CD14-positive monocyte (primary cell): ENCODE measurements around the gene VCAN. TPM values are rescaled to one million over a fixed set of nuclear protein-coding genes. Genes with fewer than 3 reads are reported as not detected.

Source experiments
- DNase-seq, 3 donors: peaks; one replicate each; pipeline ENCODE4 v3.0.0-alpha.2; 2011 to 2022
- H2AFZ ChIP-seq: 2 replicates; pipeline ENCODE4 v1.6.0; 2012; ENCODE audit warnings: mild to moderate bottlenecking, low read depth, low read length, inconsistent platforms; ENCODE audit not compliant: insufficient read depth, poor library complexity, severe bottlenecking
- H3K27ac ChIP-seq, 2 donors: 1 replicate in 1 of 2; 2 replicates in 1 of 2; pipeline ENCODE4 v1.5.1; 2012 to 2013; ENCODE audit warnings: low read length in 2 of 2, control low read depth in 1 of 2, inconsistent platforms in 1 of 2, low read depth in 1 of 2, mild to moderate bottlenecking in 1 of 2
- H3K27me3 ChIP-seq, 2 donors: one replicate each; pipeline versions ENCODE4 v1.6.0 to v1.6.1; 2011 to 2013; ENCODE audit warnings: low read length in 2 of 2; ENCODE audit not compliant: control insufficient read depth in 2 of 2, insufficient read depth in 2 of 2
- H3K36me3 ChIP-seq, 2 donors: replicated peaks in 1 of 2; 1 replicate in 1 of 2; 2 replicates in 1 of 2; pipeline versions ENCODE4 v1.5.1 to v1.6.1; 2012 to 2013; ENCODE audit warnings: low read length in 2 of 2, control low read depth in 1 of 2, inconsistent platforms in 1 of 2, mild to moderate bottlenecking in 1 of 2; ENCODE audit not compliant: insufficient read depth in 2 of 2, control insufficient read depth in 1 of 2
- H3K4me1 ChIP-seq, 2 donors: 1 replicate in 1 of 2; 2 replicates in 1 of 2; pipeline versions ENCODE4 v1.5.1 to v1.6.1; 2012 to 2013; ENCODE audit warnings: low read length in 2 of 2, control low read depth in 1 of 2, inconsistent platforms in 1 of 2, mild to moderate bottlenecking in 1 of 2, moderate library complexity in 1 of 2; ENCODE audit not compliant: insufficient read depth in 2 of 2, control insufficient read depth in 1 of 2
- H3K4me2 ChIP-seq: replicated peaks from 2 replicates; pipeline ENCODE3; 2012; ENCODE audit warnings: low read length, moderate library complexity, mild to moderate bottlenecking; ENCODE audit not compliant: poor library complexity, severe bottlenecking; ENCODE audit errors: extremely low read depth
- H3K4me3 ChIP-seq, 3 experiments: fragments of 200-600 bp in 1 of 3; sonication (generic) in 1 of 3; replicated peaks in 1 of 3; 1 replicate in 2 of 3; 2 replicates in 1 of 3; pipeline ENCODE4 v1.5.1; 2011 to 2013; ENCODE audit warnings: low read length in 3 of 3, mild to moderate bottlenecking in 3 of 3, control low read depth in 2 of 3, low read depth in 2 of 3, inconsistent platforms in 1 of 3, moderate library complexity in 1 of 3
- H3K79me2 ChIP-seq: 2 replicates; pipeline ENCODE4 v1.6.0; 2012; ENCODE audit warnings: mild to moderate bottlenecking, control low read depth, inconsistent platforms, low read length, moderate library complexity; ENCODE audit not compliant: insufficient read depth
- H3K9ac ChIP-seq: 2 replicates; pipeline ENCODE4 v1.6.0; 2017; ENCODE audit warnings: low read length, mild to moderate bottlenecking; ENCODE audit not compliant: insufficient read depth, poor library complexity, severe bottlenecking
- H3K9me3 ChIP-seq, 2 donors: replicated peaks in 1 of 2; 1 replicate in 1 of 2; 2 replicates in 1 of 2; pipeline versions ENCODE4 v1.5.1 to v1.6.1; 2012 to 2013; ENCODE audit warnings: low read length in 2 of 2, control low read depth in 1 of 2; ENCODE audit not compliant: control insufficient read depth in 1 of 2, insufficient read depth in 1 of 2
- H4K20me1 ChIP-seq: 2 replicates; pipeline ENCODE4 v1.6.0; 2012; ENCODE audit warnings: mild to moderate bottlenecking, low read length, control low read depth, moderate library complexity; ENCODE audit not compliant: insufficient read depth
- H3K27ac Mint-ChIP-seq, 7 donors: one replicate each; pipeline ENCODE4 v1.8.0; 2020; ENCODE audit warnings: mild to moderate bottlenecking in 7 of 7, mixed read lengths in 7 of 7, moderate library complexity in 6 of 7, inconsistent platforms in 2 of 7
- H3K27me3 Mint-ChIP-seq, 3 donors: one replicate each; pipeline ENCODE4 v1.8.0; 2021 to 2022; ENCODE audit warnings: low read depth in 3 of 3, mild to moderate bottlenecking in 3 of 3, mixed read lengths in 3 of 3, moderate library complexity in 3 of 3, inconsistent platforms in 1 of 3
- H3K36me3 Mint-ChIP-seq, 2 donors: one replicate each; pipeline ENCODE4 v1.8.0; 2020; ENCODE audit warnings: mixed read lengths in 2 of 2, inconsistent platforms in 1 of 2, mild to moderate bottlenecking in 1 of 2
- H3K4me1 Mint-ChIP-seq: one replicate; pipeline ENCODE4 v1.8.0; 2020; ENCODE audit warnings: mild to moderate bottlenecking, mixed read lengths
- H3K4me3 Mint-ChIP-seq, 2 donors: one replicate each; pipeline ENCODE4 v1.8.0; 2020; ENCODE audit warnings: mild to moderate bottlenecking in 2 of 2, mixed read lengths in 2 of 2, moderate library complexity in 1 of 2
- H3K9me3 Mint-ChIP-seq, 7 donors: one replicate each; pipeline ENCODE4 v1.8.0; 2020 to 2022; ENCODE audit warnings: mixed read lengths in 7 of 7, mild to moderate bottlenecking in 6 of 7, moderate library complexity in 6 of 7, inconsistent platforms in 2 of 7
- WGBS: methylation state at CpG from one replicate; pipeline ENCODE4 v1.1.5; 2013; ENCODE audit warnings: missing lambda C conversion rate; ENCODE audit not compliant: insufficient coverage; 5-methylcytosine and 5-hydroxymethylcytosine counted together
- intact Hi-C, 2 donors: fragments of 100-400 bp; cut with micrococcal nuclease; formaldehyde crosslinking; loops; one replicate each; pipeline versions ENCODE4 v1.15.0 to v1.15.1; 2023
- polyA plus RNA-seq, 3 donors: library from polyadenylated mRNA; depleted of rRNA in 1 of 3; unstranded in 2 of 3; stranded (reverse) in 1 of 3; fragments of 300-500 nt in 2 of 3; fragments of >200 nt in 1 of 3; fragmentation: Illumina TruSeq in 2 of 3; gene quantifications; 1 replicate in 2 of 3; 2 replicates in 1 of 3; pipeline ENCODE4 v1.2.3, GENCODE V29; 2012 to 2021
- TF ChIP-seq, protein P1 (sequence below): fragments of 200-600 bp; IDR thresholded peaks from one replicate; pipeline ENCODE4 v1.8.0; 2022; ENCODE audit warnings: antibody characterized with exemption, mild to moderate bottlenecking

The VCAN gene
- polyA plus RNA-seq, 3 donors = 417 to 844 (median 630) TPM

DNA sequence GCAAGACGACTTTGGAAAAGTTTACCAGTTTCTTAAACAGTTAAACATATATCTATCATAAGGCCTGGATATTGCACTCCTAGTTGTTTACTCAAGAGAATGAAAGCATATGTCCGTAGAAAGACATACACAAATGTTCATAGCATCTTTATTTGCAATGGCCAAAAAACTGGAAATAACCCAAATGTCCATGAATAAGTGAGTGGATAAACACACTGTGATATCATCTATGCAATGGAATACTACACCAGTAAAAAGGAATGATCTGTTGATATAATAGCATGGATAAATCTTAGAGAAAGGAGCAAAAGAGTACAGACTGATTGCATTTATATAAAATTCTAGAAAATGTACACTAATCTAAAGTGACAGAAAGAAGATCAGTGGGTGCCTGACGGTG lies 28.0 kb upstream of the VCAN start:
- no peaks in the 10 kb centered on the region for H3K36me3 Mint-ChIP-seq
- no peak overlapping the region for H3K4me2 ChIP-seq
- H3K4me3 Mint-ChIP-seq = no peak overlapping the region
- no peak overlapping the region for H2AFZ ChIP-seq
- peaks cover 6 to 13% of the 10 kb centered on the region in 2 donors for H3K4me1 ChIP-seq
- H3K36me3 ChIP-seq = no peaks in the 10 kb centered on the region
- no peaks in the 10 kb centered on the region for H3K9me3 ChIP-seq
- TF ChIP-seq, protein P1, sequence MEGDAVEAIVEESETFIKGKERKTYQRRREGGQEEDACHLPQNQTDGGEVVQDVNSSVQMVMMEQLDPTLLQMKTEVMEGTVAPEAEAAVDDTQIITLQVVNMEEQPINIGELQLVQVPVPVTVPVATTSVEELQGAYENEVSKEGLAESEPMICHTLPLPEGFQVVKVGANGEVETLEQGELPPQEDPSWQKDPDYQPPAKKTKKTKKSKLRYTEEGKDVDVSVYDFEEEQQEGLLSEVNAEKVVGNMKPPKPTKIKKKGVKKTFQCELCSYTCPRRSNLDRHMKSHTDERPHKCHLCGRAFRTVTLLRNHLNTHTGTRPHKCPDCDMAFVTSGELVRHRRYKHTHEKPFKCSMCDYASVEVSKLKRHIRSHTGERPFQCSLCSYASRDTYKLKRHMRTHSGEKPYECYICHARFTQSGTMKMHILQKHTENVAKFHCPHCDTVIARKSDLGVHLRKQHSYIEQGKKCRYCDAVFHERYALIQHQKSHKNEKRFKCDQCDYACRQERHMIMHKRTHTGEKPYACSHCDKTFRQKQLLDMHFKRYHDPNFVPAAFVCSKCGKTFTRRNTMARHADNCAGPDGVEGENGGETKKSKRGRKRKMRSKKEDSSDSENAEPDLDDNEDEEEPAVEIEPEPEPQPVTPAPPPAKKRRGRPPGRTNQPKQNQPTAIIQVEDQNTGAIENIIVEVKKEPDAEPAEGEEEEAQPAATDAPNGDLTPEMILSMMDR = no peak
- intact Hi-C loops = no loop called here
- no peak overlapping the region for H3K27ac Mint-ChIP-seq
- no peaks in the 10 kb centered on the region for H3K27me3 ChIP-seq
- H3K4me3 ChIP-seq = no peak overlapping the region
- DNase-seq = no peak
- no peak overlapping the region for H3K9ac ChIP-seq
- no peak overlapping the region for H3K27ac ChIP-seq
- H3K27me3 Mint-ChIP-seq = no peaks in the 10 kb centered on the region
- WGBS = no CpG with 5 or more reads among the region's 3 CpGs
- H3K9me3 Mint-ChIP-seq = peaks cover 0 to 4% (median 0%) of the 10 kb centered on the region in 7 donors
- no peaks in the 10 kb centered on the region for H4K20me1 ChIP-seq
- peaks cover 15% of the 10 kb centered on the region for H3K4me1 Mint-ChIP-seq
- H3K79me2 ChIP-seq = no peaks in the 10 kb centered on the region

DNA sequence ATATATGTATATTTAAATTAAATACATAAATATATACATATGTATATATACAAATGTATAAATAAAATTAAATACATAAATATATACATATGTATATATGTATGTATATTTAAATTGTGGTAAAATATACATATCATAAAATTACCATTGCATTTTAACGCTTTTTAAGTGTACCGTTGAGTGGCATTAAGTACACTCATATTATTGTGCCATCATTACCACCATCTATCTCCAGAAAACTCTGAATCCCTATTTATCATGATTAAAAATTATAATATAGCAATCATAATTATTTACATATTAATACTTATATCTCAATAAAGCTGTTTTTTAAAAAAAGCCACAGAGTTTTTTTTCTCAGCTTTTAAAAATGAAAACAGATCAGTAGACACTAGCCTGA lies 27.1 kb upstream of the VCAN start:
- no peak overlapping the region for H2AFZ ChIP-seq
- Mint-ChIP-seq H3K27ac (no peak overlapping the region), H3K27me3 (no peaks in the 10 kb centered on the region), H3K9me3 (peaks cover 0 to 4% (median 0%) of the 10 kb centered on the region in 7 donors), H3K36me3 (no peaks in the 10 kb centered on the region), H3K4me3 (no peak overlapping the region), H3K4me1 (peaks cover 15% of the 10 kb centered on the region)
- DNase-seq = no peak
- H3K4me2 ChIP-seq = no peak overlapping the region
- H3K4me1 ChIP-seq = peaks cover 6 to 13% of the 10 kb centered on the region in 2 donors
- H3K36me3 ChIP-seq = no peaks in the 10 kb centered on the region
- no CpG with 5 or more reads among the region's 2 CpGs for WGBS
- no peak overlapping the region for H3K4me3 ChIP-seq
- no peak overlapping the region for H3K9ac ChIP-seq
- no peaks in the 10 kb centered on the region for H3K79me2 ChIP-seq
- H3K9me3 ChIP-seq = no peaks in the 10 kb centered on the region
- TF ChIP-seq, protein P1 = no peak
- no peak overlapping the region for H3K27ac ChIP-seq
- no peaks in the 10 kb centered on the region for H3K27me3 ChIP-seq
- no peaks in the 10 kb centered on the region for H4K20me1 ChIP-seq
- intact Hi-C loops = no loop called here
